ENCODE results near the gene PCDH9.

GRCh38 chr13:66875264-66875663, 354.9 kb downstream of the PCDH9 start:
- TF ChIP-seq CTCF (IDR thresholded peaks at IDR 0.05; ENCODE audit: low read length) (no peak), EZH2 (IDR thresholded peaks at IDR 0.05; ENCODE audit: borderline replicate concordance, low read length) (no peak)

Data from OCI-LY1 (cell line).